H4 (cell line): ENCODE measurements around the gene SPESP1. TPM values are rescaled to one million over a fixed set of nuclear protein-coding genes. Genes with fewer than 3 reads are reported as not detected.

Source experiments
- DNase-seq: peaks from one replicate; pipeline ENCODE4 v3.0.0-alpha.2; 2015; ENCODE audit warnings: low spot score
- total RNA-seq: library from RNA; depleted of rRNA; stranded (reverse); fragments of >200 nt; shearing (Covaris generic); gene quantifications from 2 replicates; pipeline ENCODE4 v1.2.3, GENCODE V29; 2014; rRNA removed

Gene SPESP1
- total RNA-seq, 1 experiment from 2014 or later: not detected

- DNase-seq: no peak
Measured at GRCh38 chr15:68991723-68992122, 61.4 kb downstream of the SPESP1 start.

- no peak for DNase-seq
Measured at GRCh38 chr15:68992696-68993095, 62.4 kb downstream of the SPESP1 start.

- no peak for DNase-seq
Measured at GRCh38 chr15:68993276-68993675, 63.0 kb downstream of the SPESP1 start.

- no peak for DNase-seq
Measured at GRCh38 chr15:68994149-68994548, 63.8 kb downstream of the SPESP1 start.

- no peak for DNase-seq
Measured at GRCh38 chr15:68994981-68995761, 64.8 kb downstream of the SPESP1 start.

Other genes with a start within 250 kb of the SPESP1 start
- gene ANP32A, start 109.6 kb upstream of the SPESP1 start, total RNA-seq: 93.6 and 151 TPM in 2 replicates
- not detected in 2 replicates for gene NOX5, start 84.2 kb downstream of the SPESP1 start, total RNA-seq
- 20.6 and 23.2 TPM in 2 replicates for gene GLCE, start 230.1 kb downstream of the SPESP1 start, total RNA-seq